Right hindlimb (tissue), 1 donor: Measurements from ENCODE around the gene ZMAT5.
A peak's percentile ranks its signal among the peaks of the same experiment; 100 is the strongest.

Experiments
- DNase-seq: peaks from one replicate; pipeline ENCODE4 v3.0.0-alpha.2; 2018

The ZMAT5 gene, protein sequence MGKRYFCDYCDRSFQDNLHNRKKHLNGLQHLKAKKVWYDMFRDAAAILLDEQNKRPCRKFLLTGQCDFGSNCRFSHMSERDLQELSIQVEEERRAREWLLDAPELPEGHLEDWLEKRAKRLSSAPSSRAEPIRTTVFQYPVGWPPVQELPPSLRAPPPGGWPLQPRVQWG

GRCh38 chr22:29766632-29767170, at the start of gene ZMAT5:
Gene ZMAT5, minus strand, starts transcription at chr22:29767007. Its CDS starts 18,463 bp downstream, at chr22:29748544.
- DNase-seq, result peak; percentile 96

DNA sequence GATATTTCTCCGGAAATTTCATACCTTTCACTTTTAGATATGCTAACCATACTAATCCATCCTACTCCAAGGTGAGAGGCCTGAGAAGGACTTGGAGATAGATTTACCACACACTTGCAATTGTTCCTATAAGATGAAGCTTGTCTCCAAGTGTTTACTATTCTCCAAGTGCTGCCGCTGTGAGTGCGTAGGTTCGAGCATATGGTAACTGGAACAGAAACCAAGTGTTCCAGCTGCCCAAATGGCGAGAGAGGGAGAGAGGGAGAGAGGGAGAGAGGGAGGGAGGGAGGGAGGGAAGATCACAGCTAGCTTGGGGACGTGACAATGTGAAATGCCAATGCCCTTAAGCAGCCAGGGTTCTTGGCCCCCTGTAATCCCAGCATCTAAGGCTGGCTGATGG, 49.7 kb upstream of the ZMAT5 start:
- DNase-seq, result no peak

- no peak for DNase-seq
Observed at GRCh38 chr22:29816128-29816527, 49.3 kb upstream of the ZMAT5 start.

- DNase-seq, result no peak
Observed at GRCh38 chr22:29815580-29815979, 48.8 kb upstream of the ZMAT5 start.

DNA sequence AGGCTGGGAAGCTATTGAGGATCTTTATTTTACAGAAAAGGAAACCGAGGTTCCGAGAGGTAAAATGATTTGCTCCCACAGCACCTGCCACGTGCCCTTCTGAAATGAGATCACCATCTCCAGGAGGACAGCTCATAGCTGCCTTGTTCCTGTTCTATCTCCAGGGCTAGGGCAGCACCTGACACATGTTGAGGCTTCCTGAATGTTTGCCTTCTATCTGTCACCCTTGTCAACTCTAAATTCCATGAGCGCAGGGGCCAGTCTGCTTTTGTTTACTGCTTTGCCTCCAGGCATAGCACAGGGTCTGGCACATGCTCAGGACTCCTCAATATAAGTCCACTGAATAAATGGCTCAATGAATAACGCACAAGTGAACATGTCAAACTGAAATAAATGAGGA, 47.2 kb upstream of the ZMAT5 start:
- no peak for DNase-seq

DNA sequence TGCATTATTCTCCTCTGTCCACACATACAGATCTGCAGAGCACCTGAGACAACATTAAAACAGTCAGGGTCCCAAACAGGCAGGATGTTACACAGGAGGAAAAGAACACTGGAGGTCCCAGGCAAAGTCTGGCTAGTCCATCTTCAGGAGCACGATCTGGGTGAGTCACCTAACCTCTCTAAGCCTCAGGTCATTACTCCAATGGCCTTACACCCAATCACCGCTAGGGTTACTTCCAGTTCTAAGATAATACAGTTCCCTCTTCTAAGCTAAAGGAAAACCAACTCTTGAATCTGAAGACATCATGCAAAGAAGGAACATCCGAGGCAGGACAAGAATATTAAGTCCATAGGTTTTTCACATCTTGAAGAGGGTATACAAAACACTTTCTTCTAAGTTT, 46.8 kb upstream of the ZMAT5 start:
- no peak for DNase-seq

DNA sequence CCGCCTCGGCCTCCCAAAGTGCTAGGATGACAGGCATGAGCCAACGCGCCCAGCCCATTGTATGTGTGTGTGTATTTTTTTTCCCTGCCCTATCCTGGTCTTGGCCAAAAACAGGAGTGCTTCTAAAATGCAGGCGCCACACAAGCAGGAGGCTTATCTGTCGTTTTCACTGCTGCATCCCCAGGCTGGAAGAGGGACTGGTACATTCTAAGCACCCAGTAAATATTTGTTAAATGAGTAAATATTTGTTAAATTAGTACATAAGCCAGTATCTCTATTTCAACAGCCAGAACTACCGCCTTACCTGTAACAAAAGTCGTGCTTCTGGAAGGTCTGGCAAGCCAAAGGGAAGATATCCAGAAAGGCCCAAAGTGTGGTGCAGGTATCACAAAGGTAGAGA, 46.3 kb upstream of the ZMAT5 start:
- DNase-seq, result no peak

- DNase-seq, result no peak
Observed at GRCh38 chr22:29811377-29811776, 44.6 kb upstream of the ZMAT5 start.

DNA sequence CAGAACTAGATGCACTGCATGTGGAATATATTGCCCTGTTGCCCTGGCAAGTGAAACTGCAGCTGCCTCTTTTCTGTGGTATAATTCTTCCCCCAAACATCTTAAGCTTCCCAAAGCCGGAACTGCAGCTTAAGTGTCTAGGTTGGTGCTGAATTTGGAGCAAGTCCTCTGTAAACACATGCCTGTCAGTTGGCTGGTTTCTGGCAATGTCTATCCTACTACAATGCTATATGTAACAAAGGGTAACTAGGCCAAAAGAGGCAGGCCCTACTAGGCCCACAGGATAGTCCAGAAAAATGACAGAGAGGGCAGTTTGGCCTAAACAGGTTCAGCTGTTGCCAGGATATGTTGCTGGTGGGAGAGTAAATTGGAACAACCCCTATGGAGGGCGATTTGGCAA, 43.4 kb upstream of the ZMAT5 start:
- DNase-seq, result peak; percentile 49

GRCh38 chr22:29806196-29806595, 39.4 kb upstream of the ZMAT5 start:
- DNase-seq, result peak; percentile 48

DNA sequence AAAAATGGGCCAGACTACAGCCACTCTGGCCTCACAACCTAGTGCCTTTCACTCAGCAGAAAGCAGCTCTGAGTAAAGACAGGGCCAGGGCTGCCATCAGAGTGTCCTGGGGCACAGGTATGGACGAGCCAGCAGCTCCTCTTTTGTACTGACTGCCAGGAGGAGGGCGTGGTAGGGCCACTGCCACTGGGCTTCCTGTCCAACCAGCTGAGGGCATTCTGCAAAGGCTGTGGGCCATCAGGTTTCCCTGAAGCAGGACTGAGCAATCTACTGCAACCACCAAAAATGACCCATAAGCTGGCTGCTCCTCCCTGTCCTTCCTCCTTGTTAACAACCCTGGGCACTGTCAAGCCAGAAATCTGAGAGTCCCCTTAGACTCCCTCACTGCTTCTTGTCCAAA, 38.2 kb upstream of the ZMAT5 start:
- DNase-seq, result no peak

DNA sequence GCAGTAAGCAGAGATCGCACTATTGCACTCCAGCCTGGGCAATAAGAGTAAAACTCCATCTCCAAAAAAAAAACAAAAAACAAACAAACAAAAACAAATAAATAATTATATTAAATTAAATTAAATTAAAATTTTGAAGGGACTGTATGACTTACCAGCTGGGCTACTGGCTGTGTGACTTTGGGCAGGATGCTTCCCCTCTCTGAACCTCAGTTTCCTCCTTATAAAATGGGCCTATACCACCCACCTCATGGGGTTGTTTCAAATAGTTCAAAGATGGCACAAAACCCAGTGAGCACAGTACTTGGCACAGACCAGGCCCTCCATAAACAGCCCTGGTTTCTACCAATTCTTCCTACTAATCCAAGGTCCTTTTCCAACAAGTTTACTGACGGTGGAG, 36.4 kb upstream of the ZMAT5 start:
- DNase-seq, result no peak

GRCh38 chr22:29801796-29802195, 35.0 kb upstream of the ZMAT5 start:
- DNase-seq, result no peak

DNA sequence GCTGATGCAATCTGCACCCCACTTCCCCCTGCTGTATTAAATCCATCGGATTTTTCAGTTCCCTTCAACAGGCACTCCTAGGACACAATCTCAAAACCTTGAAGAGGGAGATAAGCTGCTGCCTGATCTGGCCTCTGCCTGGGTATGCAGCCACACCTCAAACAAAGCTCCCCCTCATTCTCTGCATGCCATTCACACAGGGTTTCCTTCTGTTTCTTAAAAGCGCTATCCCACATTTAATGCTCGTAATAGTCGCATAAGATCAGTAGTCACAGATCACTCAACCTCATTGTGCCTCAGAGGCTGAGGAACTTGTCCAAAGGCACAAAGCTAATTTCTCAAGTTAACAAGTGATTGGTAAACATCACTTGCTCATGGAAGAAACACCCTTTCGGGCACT, 34.3 kb upstream of the ZMAT5 start:
- DNase-seq, result no peak

GRCh38 chr22:29799217-29799680, 32.4 kb upstream of the ZMAT5 start:
- peak; percentile 54 for DNase-seq

DNA sequence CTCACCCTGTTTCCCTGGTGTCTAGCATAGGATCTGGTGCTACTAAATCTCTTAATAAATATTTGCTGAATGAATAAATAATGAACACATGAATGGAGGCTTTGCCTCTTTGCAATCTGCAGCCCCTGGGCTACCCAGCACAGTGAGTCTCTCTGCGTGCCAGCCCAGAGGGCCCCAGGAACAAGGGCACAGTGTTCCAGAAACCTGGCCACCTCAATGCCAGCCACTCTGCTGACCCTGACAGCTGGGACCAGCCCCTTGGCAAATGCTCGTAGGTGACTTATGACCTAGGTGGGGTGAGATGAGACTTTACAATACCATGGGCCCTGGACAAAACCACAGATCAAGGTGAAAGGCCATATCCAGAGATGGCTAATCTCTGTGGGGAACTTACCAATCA, 32.0 kb upstream of the ZMAT5 start:
- DNase-seq, result no peak

DNA sequence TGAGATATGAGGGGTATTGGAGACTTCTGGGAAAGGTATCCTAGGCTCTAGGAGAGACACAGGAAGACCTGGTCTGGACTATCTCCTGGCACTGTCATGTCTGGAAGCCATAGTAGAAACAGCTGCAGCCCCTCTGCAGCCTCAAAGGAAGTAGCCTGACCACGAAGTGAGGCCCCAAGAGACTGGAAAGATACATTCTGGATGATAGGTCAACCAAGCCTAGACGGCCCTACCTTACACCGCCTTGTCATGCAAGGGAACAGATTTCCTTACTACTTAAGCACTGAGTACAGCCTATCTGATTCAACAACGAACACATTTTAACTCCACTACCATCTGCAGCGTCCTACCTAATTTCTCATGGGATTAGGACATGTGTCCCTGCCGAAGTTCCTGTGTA, 31.5 kb upstream of the ZMAT5 start:
- DNase-seq, result no peak

DNA sequence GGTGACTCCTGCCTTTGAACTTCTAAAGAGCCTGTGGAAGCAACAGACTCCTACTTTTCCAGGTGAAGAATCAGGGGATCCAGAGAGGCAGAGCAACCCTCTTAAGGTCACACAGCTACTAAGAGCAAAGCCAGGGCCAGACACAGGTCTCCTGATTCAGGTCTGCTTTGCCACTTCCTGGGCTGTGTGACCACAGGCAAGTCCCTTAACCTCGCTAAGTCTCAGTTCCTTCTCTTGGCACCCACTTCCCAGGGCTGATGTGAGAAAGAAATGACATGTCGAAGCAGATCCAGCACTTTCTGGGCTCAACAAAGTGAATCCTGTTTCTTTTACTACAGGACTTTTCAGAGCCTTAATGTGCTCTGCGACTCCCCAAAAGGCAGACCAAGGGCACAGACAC, 30.5 kb upstream of the ZMAT5 start:
- no peak for DNase-seq

- DNase-seq, result no peak
Observed at GRCh38 chr22:29795663-29796062, 28.9 kb upstream of the ZMAT5 start.

GRCh38 chr22:29793396-29793795, 26.6 kb upstream of the ZMAT5 start:
- DNase-seq, result no peak

- no peak for DNase-seq
Observed at GRCh38 chr22:29790061-29790460, 23.3 kb upstream of the ZMAT5 start.

- DNase-seq, result no peak
Observed at GRCh38 chr22:29788339-29789279, 21.8 kb upstream of the ZMAT5 start.

GRCh38 chr22:29787371-29787980, 20.7 kb upstream of the ZMAT5 start:
- DNase-seq, result no peak

DNA sequence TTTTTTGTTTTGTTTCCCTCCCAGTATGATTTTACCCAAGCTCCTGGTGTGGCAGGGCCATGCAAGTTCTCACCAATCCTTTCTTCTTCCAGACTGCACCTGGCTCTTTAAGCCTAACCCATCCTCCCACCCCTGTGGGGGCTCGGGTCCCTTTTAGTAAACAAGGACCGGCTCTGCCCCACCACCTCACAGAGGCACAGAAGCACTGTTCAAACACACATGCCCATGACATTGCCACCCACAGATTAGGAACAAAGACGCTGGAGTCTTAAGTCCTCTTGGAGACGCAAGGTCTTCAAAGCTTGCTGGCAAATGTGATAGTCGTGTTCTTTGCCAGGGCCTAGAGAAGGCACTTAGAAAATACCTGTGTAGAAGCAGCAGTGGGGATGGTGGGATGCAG, 19.2 kb upstream of the ZMAT5 start:
- DNase-seq, result no peak
